Panc1 (cell line): ENCODE results near the gene ABI1. TPM values are rescaled to one million over a fixed set of nuclear protein-coding genes. Genes with fewer than 3 reads are reported as not detected.

Experiments used
- ATAC-seq: fragments of 200-7000 bp; cut with Tn5 transposase; 2 replicates; pipeline ENCODE4 v1.9.1; 2020; ENCODE audit warnings: mild to moderate bottlenecking, moderate library complexity
- BruUV-seq: library from RNA; stranded (reverse); fragments of 400-500 nt; replicated peaks from 2 replicates; lab custom pipeline; 2021; lab: Mats Ljungman, UMichigan
- CTCF ChIA-PET: fragments of 300-600 bp; sonication (Branson Sonifier 250); formaldehyde crosslinking; loops from one replicate; lab custom pipeline; 2022; ENCODE audit warnings: antibody characterized with exemption; lab: Charles Lee
- POLR2A ChIA-PET: fragments of 300-600 bp; sonication (Branson Sonifier 250); formaldehyde crosslinking; loops from one replicate; lab custom pipeline; 2022; ENCODE audit warnings: antibody characterized with exemption; lab: Charles Lee
- DNase-seq: peaks from one replicate; pipeline ENCODE4 v3.0.0-alpha.2; 2010; ENCODE audit warnings: low read depth, low spot score
- H3K27ac ChIP-seq: 2 replicates; pipeline ENCODE4 v1.5.1; 2011; ENCODE audit warnings: mild to moderate bottlenecking, low read length, inconsistent platforms
- H3K27me3 ChIP-seq: fragments of 200-500 bp; sonication (Bioruptor generic); 2 replicates; pipeline ENCODE4 v1.6.0; 2014; ENCODE audit warnings: low read length, inconsistent platforms; ENCODE audit not compliant: control insufficient read depth, insufficient read depth
- H3K36me3 ChIP-seq: fragments of 200-500 bp; sonication (Bioruptor generic); 2 replicates; pipeline ENCODE4 v1.5.1; 2014; ENCODE audit warnings: inconsistent platforms, mild to moderate bottlenecking, low read length, moderate library complexity; ENCODE audit not compliant: control insufficient read depth, insufficient read depth
- H3K4me1 ChIP-seq: 2 replicates; pipeline ENCODE4 v1.5.1; 2011; ENCODE audit warnings: inconsistent platforms, mild to moderate bottlenecking, low read length, moderate library complexity; ENCODE audit not compliant: control insufficient read depth, insufficient read depth
- H3K4me3 ChIP-seq, 2 experiments: 2 replicates each; pipeline ENCODE4 v1.5.1; 2011 to 2012; ENCODE audit warnings: low read depth in 2 of 2, low read length in 2 of 2, mild to moderate bottlenecking in 2 of 2, inconsistent platforms in 1 of 2, moderate library complexity in 1 of 2
- H3K9me3 ChIP-seq: fragments of 200-500 bp; sonication (Bioruptor generic); 2 replicates; pipeline ENCODE4 v1.5.1; 2014; ENCODE audit warnings: low read depth, mild to moderate bottlenecking, inconsistent platforms, low read length, moderate library complexity; ENCODE audit not compliant: control insufficient read depth, insufficient read depth
- POLR2AphosphoS5 ChIP-seq: IDR thresholded peaks from 2 replicates; pipeline ENCODE4 v1.6.1; 2012; ENCODE audit warnings: mild to moderate bottlenecking, low read depth, low read length, moderate library complexity
- SIN3A ChIP-seq: IDR thresholded peaks from 2 replicates; pipeline ENCODE4 v1.6.1; 2012; ENCODE audit warnings: low read depth, mild to moderate bottlenecking, low read length, moderate library complexity, borderline replicate concordance; ENCODE audit not compliant: insufficient read depth
- TCF7L2 ChIP-seq: IDR thresholded peaks from 2 replicates; pipeline ENCODE4 v1.6.1; 2011; ENCODE audit warnings: mild to moderate bottlenecking, low read depth, low read length, inconsistent platforms
- in situ Hi-C: cut with HindIII; loops from 2 replicates; pipeline ENCODE4 v1.10.0; 2016; ENCODE audit warnings: low sequenced_read_pairs, low pct_unique_long_range_greater_than_20kb
- intact Hi-C: fragments of 100-400 bp; cut with micrococcal nuclease; formaldehyde crosslinking; loops from one replicate; pipeline ENCODE4 v1.10.0; 2022; ENCODE audit not compliant: unreplicated experiment
- total RNA-seq: library from RNA; stranded (reverse); gene quantifications from one replicate; pipeline ENCODE4 v1.2.1, GENCODE V29; 2021; ENCODE audit not compliant: unreplicated experiment
- TF ChIP-seq, protein P1 (sequence below): fragments of 450-650 bp; IDR thresholded peaks from 2 replicates; pipeline ENCODE4 v1.5.1; 2017; ENCODE audit warnings: mild to moderate bottlenecking
- TF ChIP-seq, protein P2 (sequence below), 2 experiments: IDR thresholded peaks; 2 replicates each; pipeline ENCODE4 v1.6.1; 2011 to 2012; ENCODE audit warnings: low read depth in 2 of 2, control low read depth in 1 of 2, low read length in 1 of 2, mild to moderate bottlenecking in 1 of 2, moderate library complexity in 1 of 2; ENCODE audit not compliant: insufficient read depth in 1 of 2

ABI1 gene
- total RNA-seq, 1 experiment from 2014 or later, result 35.2 TPM

DNA sequence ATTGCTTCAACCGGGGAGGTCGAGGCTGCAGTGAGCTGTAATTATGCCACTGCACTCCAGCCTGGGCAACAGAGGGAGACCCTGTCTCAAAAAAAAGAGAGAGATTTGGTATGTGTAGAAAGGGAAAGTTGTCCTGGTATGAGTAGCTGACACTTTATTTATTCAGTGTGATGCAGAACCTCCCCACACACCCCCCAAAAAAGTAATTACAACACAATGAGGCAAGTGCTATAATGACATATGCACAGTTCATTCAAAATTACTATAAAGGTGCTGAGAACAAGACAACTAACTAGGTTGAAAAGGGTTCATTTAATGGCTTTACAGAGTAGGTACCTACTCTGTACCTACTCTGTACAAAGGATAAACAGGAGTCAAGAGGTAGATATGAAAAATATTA, 83.1 kb downstream of the ABI1 start:
- no peaks in the 10 kb centered on the region for H3K36me3 ChIP-seq
- in situ Hi-C loops (no loop called here), intact Hi-C loops (no loop called here)
- TF ChIP-seq SIN3A, result no peak
- TF ChIP-seq, protein P1, sequence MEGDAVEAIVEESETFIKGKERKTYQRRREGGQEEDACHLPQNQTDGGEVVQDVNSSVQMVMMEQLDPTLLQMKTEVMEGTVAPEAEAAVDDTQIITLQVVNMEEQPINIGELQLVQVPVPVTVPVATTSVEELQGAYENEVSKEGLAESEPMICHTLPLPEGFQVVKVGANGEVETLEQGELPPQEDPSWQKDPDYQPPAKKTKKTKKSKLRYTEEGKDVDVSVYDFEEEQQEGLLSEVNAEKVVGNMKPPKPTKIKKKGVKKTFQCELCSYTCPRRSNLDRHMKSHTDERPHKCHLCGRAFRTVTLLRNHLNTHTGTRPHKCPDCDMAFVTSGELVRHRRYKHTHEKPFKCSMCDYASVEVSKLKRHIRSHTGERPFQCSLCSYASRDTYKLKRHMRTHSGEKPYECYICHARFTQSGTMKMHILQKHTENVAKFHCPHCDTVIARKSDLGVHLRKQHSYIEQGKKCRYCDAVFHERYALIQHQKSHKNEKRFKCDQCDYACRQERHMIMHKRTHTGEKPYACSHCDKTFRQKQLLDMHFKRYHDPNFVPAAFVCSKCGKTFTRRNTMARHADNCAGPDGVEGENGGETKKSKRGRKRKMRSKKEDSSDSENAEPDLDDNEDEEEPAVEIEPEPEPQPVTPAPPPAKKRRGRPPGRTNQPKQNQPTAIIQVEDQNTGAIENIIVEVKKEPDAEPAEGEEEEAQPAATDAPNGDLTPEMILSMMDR, result no peak
- TF ChIP-seq, protein P2, sequence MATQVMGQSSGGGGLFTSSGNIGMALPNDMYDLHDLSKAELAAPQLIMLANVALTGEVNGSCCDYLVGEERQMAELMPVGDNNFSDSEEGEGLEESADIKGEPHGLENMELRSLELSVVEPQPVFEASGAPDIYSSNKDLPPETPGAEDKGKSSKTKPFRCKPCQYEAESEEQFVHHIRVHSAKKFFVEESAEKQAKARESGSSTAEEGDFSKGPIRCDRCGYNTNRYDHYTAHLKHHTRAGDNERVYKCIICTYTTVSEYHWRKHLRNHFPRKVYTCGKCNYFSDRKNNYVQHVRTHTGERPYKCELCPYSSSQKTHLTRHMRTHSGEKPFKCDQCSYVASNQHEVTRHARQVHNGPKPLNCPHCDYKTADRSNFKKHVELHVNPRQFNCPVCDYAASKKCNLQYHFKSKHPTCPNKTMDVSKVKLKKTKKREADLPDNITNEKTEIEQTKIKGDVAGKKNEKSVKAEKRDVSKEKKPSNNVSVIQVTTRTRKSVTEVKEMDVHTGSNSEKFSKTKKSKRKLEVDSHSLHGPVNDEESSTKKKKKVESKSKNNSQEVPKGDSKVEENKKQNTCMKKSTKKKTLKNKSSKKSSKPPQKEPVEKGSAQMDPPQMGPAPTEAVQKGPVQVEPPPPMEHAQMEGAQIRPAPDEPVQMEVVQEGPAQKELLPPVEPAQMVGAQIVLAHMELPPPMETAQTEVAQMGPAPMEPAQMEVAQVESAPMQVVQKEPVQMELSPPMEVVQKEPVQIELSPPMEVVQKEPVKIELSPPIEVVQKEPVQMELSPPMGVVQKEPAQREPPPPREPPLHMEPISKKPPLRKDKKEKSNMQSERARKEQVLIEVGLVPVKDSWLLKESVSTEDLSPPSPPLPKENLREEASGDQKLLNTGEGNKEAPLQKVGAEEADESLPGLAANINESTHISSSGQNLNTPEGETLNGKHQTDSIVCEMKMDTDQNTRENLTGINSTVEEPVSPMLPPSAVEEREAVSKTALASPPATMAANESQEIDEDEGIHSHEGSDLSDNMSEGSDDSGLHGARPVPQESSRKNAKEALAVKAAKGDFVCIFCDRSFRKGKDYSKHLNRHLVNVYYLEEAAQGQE (IDR thresholded peaks at IDR 0.05; ENCODE audit: insufficient read depth in 1 of 2, low read depth in 2 of 2, low read length in 1 of 2), result no peak
- TF ChIP-seq POLR2AphosphoS5, result no peak
- no peak for TF ChIP-seq TCF7L2
- no TSS peak for BruUV-seq
- POLR2A ChIA-PET, result no interaction called here
- ATAC-seq, result no peak
- no peaks in the 10 kb centered on the region for H3K27me3 ChIP-seq
- no peak overlapping the region for H3K27ac ChIP-seq
- no peak for DNase-seq
- H3K4me1 ChIP-seq, result peaks cover 11% of the 10 kb centered on the region
- H3K9me3 ChIP-seq, result no peaks in the 10 kb centered on the region
- CTCF ChIA-PET, result no interaction called here
- no peak overlapping the region for H3K4me3 ChIP-seq

DNA sequence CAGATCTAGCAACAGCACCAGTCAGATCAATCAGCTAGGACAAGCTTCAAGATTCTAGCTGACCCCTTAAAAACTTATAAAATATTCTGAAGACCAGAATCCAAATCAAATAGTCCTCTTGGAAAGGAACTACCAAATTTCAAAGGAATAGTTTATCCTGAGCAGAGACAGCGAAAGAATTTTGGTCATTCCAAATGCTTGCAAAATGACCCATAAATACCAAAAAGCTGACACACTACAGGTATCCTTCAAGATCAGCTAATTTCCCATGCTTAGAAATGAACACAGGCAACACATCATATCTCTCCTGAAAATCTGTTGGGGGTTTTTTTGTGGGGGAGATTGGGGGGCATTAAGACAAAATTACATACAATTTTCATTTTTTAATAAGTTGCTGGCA, 84.5 kb downstream of the ABI1 start:
- CTCF ChIA-PET, result no interaction called here
- POLR2A ChIA-PET, result interaction anchor here (0.6 kb wide), 1 partner anchor 39 kb away, joined by 15 read pairs; no protein-coding TSS in a partner anchor
- ATAC-seq (no peak), DNase-seq (no peak)
- no TSS peak for BruUV-seq
- no peak for TF ChIP-seq TCF7L2
- TF ChIP-seq, protein P1, result no peak
- TF ChIP-seq SIN3A, result no peak
- no peak for TF ChIP-seq POLR2AphosphoS5
- TF ChIP-seq, protein P2 (IDR thresholded peaks at IDR 0.05; ENCODE audit: insufficient read depth in 1 of 2, low read depth in 2 of 2, low read length in 1 of 2), result no peak
- no peak overlapping the region for H3K4me3 ChIP-seq
- no peaks in the 10 kb centered on the region for H3K9me3 ChIP-seq
- intact Hi-C loops, result no loop called here
- H3K27me3 ChIP-seq, result no peaks in the 10 kb centered on the region
- H3K27ac ChIP-seq, result no peak overlapping the region
- in situ Hi-C loops, result no loop called here
- H3K4me1 ChIP-seq, result peaks cover 5% of the 10 kb centered on the region
- H3K36me3 ChIP-seq, result no peaks in the 10 kb centered on the region
